HepG2 (cell line): ENCODE data around the gene SLC16A4. TPM values are rescaled to one million over a fixed set of nuclear protein-coding genes. Genes with fewer than 3 reads are reported as not detected.

ENCODE experiments used
- ATAC-seq: fragments of 200-7000 bp; cut with Tn5 transposase; 3 replicates; pipeline ENCODE4 v1.9.1; 2020; ENCODE audit warnings: mild to moderate bottlenecking, moderate library complexity
- BruUV-seq: library from RNA; stranded (reverse); fragments of 400-500 nt; replicated peaks from 2 replicates; lab custom pipeline; 2021; lab: Mats Ljungman, UMichigan
- CTCF ChIA-PET: fragments of 300-600 bp; formaldehyde crosslinking; extraction: SDS; loops from one replicate; lab custom pipeline; 2021; ENCODE audit warnings: low total read pairs, inconsistent platforms, low intra/inter-chr PET ratio; lab: Yijun Ruan, JAX
- POLR2A ChIA-PET: fragments of 350-600 bp; sonication (Branson Sonifier 250); formaldehyde crosslinking; loops from one replicate; lab custom pipeline; 2020; ENCODE audit warnings: antibody characterized with exemption, inconsistent platforms; lab: Yijun Ruan, JAX
- DNase-seq: peaks from one replicate; pipeline ENCODE4 v3.0.0-alpha.2; 2015; ENCODE audit warnings: low spot score
- FAIRE-seq: peaks from 3 replicates; lab custom pipeline; 2011; peaks lifted over from hg19 to GRCh38; lab: Jason Lieb, UNC
- H2AFZ ChIP-seq: one replicate; pipeline ENCODE4 v1.6.1; 2011; ENCODE audit warnings: low read length, inconsistent platforms
- H3K27ac ChIP-seq: fragments of 300-600 bp; 3 replicates; pipeline ENCODE4 v1.8.0; 2011; ENCODE audit warnings: mixed run types, mild to moderate bottlenecking, mixed read lengths, low read length, inconsistent platforms; ENCODE audit not compliant: insufficient read depth; ENCODE audit errors: extremely low read length
- H3K27me3 ChIP-seq, 2 experiments: fragments of 200-600 bp in 1 of 2; 2 replicates in 1 of 2; 3 replicates in 1 of 2; pipeline versions ENCODE4 v1.6.0 to v1.8.0; 2011; ENCODE audit warnings: low read length in 2 of 2, mild to moderate bottlenecking in 2 of 2, moderate library complexity in 2 of 2, inconsistent platforms in 1 of 2; ENCODE audit not compliant: insufficient read depth in 2 of 2, control insufficient read depth in 1 of 2
- H3K36me3 ChIP-seq, 2 experiments: fragments of 200-600 bp in 1 of 2; replicated peaks in 1 of 2; 2 replicates in 1 of 2; 3 replicates in 1 of 2; pipeline versions ENCODE4 v1.5.1 to v1.8.0; 2011; ENCODE audit warnings: low read length in 2 of 2, inconsistent platforms in 1 of 2; ENCODE audit not compliant: insufficient read depth in 2 of 2, control insufficient read depth in 1 of 2
- H3K4me1 ChIP-seq: 2 replicates; pipeline ENCODE4 v1.5.1; 2012; ENCODE audit warnings: low read length, inconsistent platforms; ENCODE audit not compliant: insufficient read depth
- H3K4me2 ChIP-seq: 2 replicates; pipeline ENCODE4 v1.6.0; 2011; ENCODE audit warnings: low read depth, low read length, inconsistent platforms
- H3K4me3 ChIP-seq, 3 experiments: fragments of 200-600 bp in 1 of 3; sonication (generic), shearing (Covaris generic) in 1 of 3; replicated peaks in 1 of 3; 2 replicates each; pipeline ENCODE4 v1.5.1; 2011 to 2016; ENCODE audit warnings: low read length in 3 of 3, inconsistent platforms in 2 of 3, low read depth in 2 of 3, mild to moderate bottlenecking in 2 of 3, control low read depth in 1 of 3, mixed read lengths in 1 of 3; ENCODE audit not compliant: insufficient read depth in 1 of 3
- H3K79me2 ChIP-seq: one replicate; pipeline ENCODE4 v1.6.1; 2011; ENCODE audit warnings: low read length, inconsistent platforms; ENCODE audit not compliant: insufficient read depth
- H3K9ac ChIP-seq: 2 replicates; pipeline ENCODE4 v1.6.0; 2011; ENCODE audit warnings: mild to moderate bottlenecking, low read depth, low read length, inconsistent platforms; ENCODE audit not compliant: insufficient read depth
- H3K9me3 ChIP-seq: 2 replicates; pipeline ENCODE4 v1.5.1; 2012; ENCODE audit warnings: mild to moderate bottlenecking, low read length
- H4K20me1 ChIP-seq: 2 replicates; pipeline ENCODE4 v1.6.0; 2011; ENCODE audit warnings: inconsistent platforms, mild to moderate bottlenecking, low read length, moderate library complexity; ENCODE audit not compliant: insufficient read depth
- MTERF4 ChIP-seq: sonication (generic); formaldehyde crosslinking; IDR thresholded peaks from 2 replicates; pipeline ENCODE4 v1.8.0; 2023; ENCODE audit warnings: mild to moderate bottlenecking, missing genetic modification reagents
- NR3C1 ChIP-seq: sonication (generic); formaldehyde crosslinking; IDR thresholded peaks from 2 replicates; pipeline ENCODE4 v1.4.0; 2020; ENCODE audit warnings: missing genetic modification reagents
- PAF1 ChIP-seq: IDR thresholded peaks from 2 replicates; pipeline ENCODE4 v1.6.1; 2016; ENCODE audit warnings: missing genetic modification reagents, missing compliant biosample characterization
- TRIM24 ChIP-seq: sonication (generic); formaldehyde crosslinking; IDR thresholded peaks from 2 replicates; pipeline ENCODE4 v1.8.0; 2022; ENCODE audit warnings: mild to moderate bottlenecking, missing genetic modification reagents
- ZKSCAN1 ChIP-seq: fragments of 150-350 bp; IDR thresholded peaks from 2 replicates; pipeline ENCODE4 v1.6.1; 2014; ENCODE audit warnings: low read length
- ZNF737 ChIP-seq: sonication (generic); formaldehyde crosslinking; IDR thresholded peaks from 2 replicates; pipeline ENCODE4 v1.5.0; 2020; ENCODE audit warnings: missing genetic modification reagents, mild to moderate bottlenecking, borderline replicate concordance
- WGBS: methylation state at CpG from one replicate; pipeline ENCODE4 v1.1.6; 2017; ENCODE audit warnings: low lambda C conversion rate; 5-methylcytosine and 5-hydroxymethylcytosine counted together
- in situ Hi-C: cut with HindIII; loops from 2 replicates; pipeline ENCODE4 v1.10.0; 2017; ENCODE audit warnings: low pct_unique_long_range_greater_than_20kb; ENCODE audit not compliant: extremely low pct_ligation_motif_present
- intact Hi-C: fragments of 100-400 bp; cut with micrococcal nuclease; formaldehyde crosslinking; loops from one replicate; pipeline ENCODE4 v1.10.0; 2022; ENCODE audit not compliant: unreplicated experiment
- polyA plus RNA-seq, 8 experiments: library from polyadenylated mRNA; depleted of rRNA in 3 of 8; stranded (reverse) in 7 of 8; unstranded in 1 of 8; fragments of >200 nt; fragmentation: Illumina TruSeq in 4 of 8; extraction: Trizol in 4 of 8; gene quantifications; 2 replicates each; pipeline versions ENCODE4 v1.2.1 to v1.2.3, GENCODE V29; 2011 to 2016; ENCODE audit warnings: low read depth in 4 of 8, missing spikeins in 1 of 8, mixed read lengths in 1 of 8; ENCODE audit not compliant: insufficient read depth in 1 of 8
- total RNA-seq, 5 experiments: library from RNA; depleted of rRNA; stranded (reverse); fragments of >200 nt; fragmentation: Illumina TruSeq; extraction: Trizol; gene quantifications; 2 replicates each; pipeline ENCODE4 v1.2.3, GENCODE V29; 2016; ENCODE audit warnings: low read depth in 1 of 5

SLC16A4 gene
- total and polyA plus RNA-seq, 2 of the 13 experiments (the other 11 are each of a cell fraction or from before 2014, with no cell fraction given), result 1.1 to 1.5 TPM

- FAIRE-seq (no peak), ATAC-seq (no peak), DNase-seq (no peak)
- TF ChIP-seq NR3C1 (CRISPR knock-in tag) (no peak), TRIM24 (CRISPR knock-in tag) (no peak), MTERF4 (CRISPR knock-in tag) (no peak), ZNF737 (CRISPR knock-in tag) (no peak), ZKSCAN1 (no peak), PAF1 (CRISPR knock-in tag) (no peak)
- Histone ChIP-seq H3K79me2 (no peaks in the 10 kb centered on the region), H3K9ac (no peak overlapping the region), H3K4me1 (no peaks in the 10 kb centered on the region), H3K27me3 (no peaks in the 10 kb centered on the region), H3K27ac (no peak overlapping the region), H3K4me3 (no peak overlapping the region), H3K9me3 (no peaks in the 10 kb centered on the region), H2AFZ (no peak overlapping the region), H3K36me3 (no peaks in the 10 kb centered on the region), H4K20me1 (no peaks in the 10 kb centered on the region), H3K4me2 (no peak overlapping the region)
- in situ Hi-C loops, result no loop called here
- POLR2A ChIA-PET, result no interaction called here
- BruUV-seq, result no TSS peak
- intact Hi-C loops, result no loop called here
- CTCF ChIA-PET, result no interaction called here
- 98% methylated on average over 19 of the region's 19 CpGs for WGBS
Measured at GRCh38 chr1:110384581-110385321, 6.1 kb downstream of the SLC16A4 start.
